ENCODE data around the gene MRPL1.
"Not testable (repeated sequence)": the region's sequence is repeated elsewhere in the genome, so short reads cannot be mapped to it uniquely, and the experiment has no call there.

Gene MRPL1

DNA sequence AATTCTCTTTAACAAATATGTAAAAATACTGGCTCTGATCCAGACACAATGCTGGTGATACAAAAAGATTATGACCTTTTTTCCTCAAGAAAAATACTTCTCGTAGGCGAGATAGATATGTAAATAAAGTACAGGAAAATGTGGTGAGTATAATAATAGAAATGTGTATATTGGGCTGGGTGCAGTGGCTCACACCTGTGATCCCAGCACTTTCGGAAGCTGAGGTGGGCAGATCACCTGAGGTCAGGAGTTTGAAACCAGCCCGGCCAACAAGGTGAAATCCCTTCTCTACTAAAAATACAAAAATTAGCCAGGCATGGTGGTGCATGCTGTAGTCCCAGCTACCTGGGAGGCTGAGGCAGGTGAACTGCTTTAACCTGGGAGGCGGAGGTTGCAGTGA lies 55.0 kb downstream of the MRPL1 start:
- H3K36me3 ChIP-seq (ENCODE audit: control insufficient read depth, insufficient read depth, low read length), result peaks cover 7% of the 10 kb centered on the region; the same call in 1 of the 2 replicates
- no peak overlapping the region for H3K9ac ChIP-seq (ENCODE audit: low read depth, low read length)
- no peak overlapping the region for H3K27ac ChIP-seq (ENCODE audit: low read depth, low read length)
- H3K4me1 ChIP-seq (ENCODE audit: control insufficient read depth, insufficient read depth, low read length), result peaks cover 6% of the 10 kb centered on the region; the same call in 1 of the 2 replicates
- no peaks in the 10 kb centered on the region for H3K27me3 ChIP-seq (ENCODE audit: control insufficient read depth, insufficient read depth, low read length)
- H3K9me3 ChIP-seq (ENCODE audit: control insufficient read depth, insufficient read depth, low read length), result no peaks in the 10 kb centered on the region
- H3K4me3 ChIP-seq (ENCODE audit: low read depth, low read length), result no peak overlapping the region

DNA sequence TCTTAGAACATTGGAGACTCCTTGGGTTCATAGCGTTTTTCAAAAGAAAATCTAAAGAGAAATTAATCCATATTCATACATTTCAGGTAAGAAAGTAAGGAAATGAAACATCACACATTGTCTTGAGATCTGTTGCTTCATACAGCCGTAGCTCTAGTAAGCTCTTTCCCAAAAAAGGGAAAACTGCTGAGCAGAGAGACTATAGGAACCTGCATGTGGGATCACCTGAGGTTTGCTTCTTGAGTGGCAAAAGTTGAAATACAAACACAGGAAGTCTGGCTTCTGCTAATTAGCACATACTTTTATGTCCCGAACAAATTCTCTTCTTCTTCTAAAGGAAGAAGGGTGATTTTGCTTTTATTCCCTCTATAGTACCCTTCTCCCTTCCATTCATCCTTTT lies 57.7 kb downstream of the MRPL1 start:
- no peak overlapping the region for H3K4me3 ChIP-seq (ENCODE audit: low read depth, low read length)
- H3K9me3 ChIP-seq (ENCODE audit: control insufficient read depth, insufficient read depth, low read length), result no peaks in the 10 kb centered on the region
- H3K27ac ChIP-seq (ENCODE audit: low read depth, low read length), result no peak overlapping the region
- H3K36me3 ChIP-seq (ENCODE audit: control insufficient read depth, insufficient read depth, low read length), result peaks cover 4% of the 10 kb centered on the region; the same call in 1 of the 2 replicates
- peaks cover 6% of the 10 kb centered on the region; the same call in 1 of the 2 replicates for H3K4me1 ChIP-seq (ENCODE audit: control insufficient read depth, insufficient read depth, low read length)
- H3K9ac ChIP-seq (ENCODE audit: low read depth, low read length), result no peak overlapping the region
- no peaks in the 10 kb centered on the region for H3K27me3 ChIP-seq (ENCODE audit: control insufficient read depth, insufficient read depth, low read length)

DNA sequence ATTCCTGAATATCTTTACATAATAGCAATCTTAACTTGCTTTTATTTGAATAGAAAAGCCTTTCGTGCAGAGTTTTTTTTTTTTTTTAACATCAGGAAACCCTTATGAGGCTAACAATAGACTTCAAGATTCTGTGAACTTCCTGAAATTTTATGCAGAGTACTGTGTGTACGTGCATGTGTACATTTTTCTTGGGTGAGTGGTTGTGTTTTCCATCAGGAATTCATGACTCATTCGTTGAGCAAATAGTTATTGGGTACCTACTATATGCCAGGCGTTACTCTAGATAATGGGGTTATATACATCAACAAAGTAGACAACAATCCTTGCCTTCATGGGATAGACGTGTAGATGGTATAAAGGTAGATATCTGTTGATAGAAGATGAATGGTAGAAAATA lies 59.1 kb downstream of the MRPL1 start:
- H3K27me3 ChIP-seq (ENCODE audit: control insufficient read depth, insufficient read depth, low read length), result no peaks in the 10 kb centered on the region
- H3K4me1 ChIP-seq (ENCODE audit: control insufficient read depth, insufficient read depth, low read length), result peaks cover 6% of the 10 kb centered on the region; the same call in 1 of the 2 replicates
- no peak overlapping the region for H3K4me3 ChIP-seq (ENCODE audit: low read depth, low read length)
- H3K9ac ChIP-seq (ENCODE audit: low read depth, low read length), result no peak overlapping the region
- H3K36me3 ChIP-seq (ENCODE audit: control insufficient read depth, insufficient read depth, low read length), result peaks cover 1% of the 10 kb centered on the region; the same call in 1 of the 2 replicates
- H3K27ac ChIP-seq (ENCODE audit: low read depth, low read length), result no peak overlapping the region
- H3K9me3 ChIP-seq (ENCODE audit: control insufficient read depth, insufficient read depth, low read length), result no peaks in the 10 kb centered on the region

DNA sequence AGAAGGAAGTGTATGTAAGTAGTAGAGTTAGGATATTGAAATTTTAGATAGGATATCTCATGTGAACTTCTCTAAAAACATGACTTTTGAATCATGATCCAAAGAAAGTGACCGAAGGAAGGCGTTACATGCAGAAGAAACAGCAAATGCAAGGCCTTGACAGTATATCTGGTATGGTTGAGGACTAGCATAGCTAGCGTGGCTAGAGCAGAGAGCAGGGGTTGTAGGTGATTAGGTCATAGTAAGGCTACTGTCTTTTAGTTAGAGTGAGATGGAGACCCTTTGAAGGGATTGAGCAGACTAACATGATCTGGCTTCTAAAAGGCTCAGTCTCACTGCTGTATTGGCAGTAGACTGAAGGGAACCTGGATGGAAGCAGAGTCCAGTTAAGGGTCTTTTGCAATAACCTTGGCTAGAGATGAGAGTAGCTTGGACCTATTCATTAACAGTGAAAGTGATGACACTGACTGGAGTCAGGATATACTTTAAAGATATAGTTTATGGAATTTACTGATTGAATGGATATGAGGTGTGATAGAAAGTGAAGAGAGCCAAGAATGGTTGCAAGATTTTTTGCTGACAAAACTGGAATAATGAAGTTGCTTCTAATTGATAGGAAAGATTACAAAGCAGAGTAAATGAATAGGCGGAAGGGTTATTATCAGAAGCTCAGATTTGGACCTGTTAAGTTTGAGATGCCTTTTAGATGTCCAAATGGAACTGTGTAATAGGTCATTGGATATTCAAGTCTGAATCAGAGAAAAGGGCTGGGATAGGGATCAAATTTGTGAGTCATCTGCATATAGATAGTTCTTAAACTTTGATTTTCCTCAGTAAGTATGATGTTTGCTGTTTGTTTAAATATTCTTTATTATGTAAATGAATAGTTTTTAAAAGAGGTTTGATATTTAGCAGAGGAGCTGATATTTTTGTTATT lies 59.8 kb downstream of the MRPL1 start:
- no peak overlapping the region for H3K27ac ChIP-seq (ENCODE audit: low read depth, low read length)
- H3K4me1 ChIP-seq (ENCODE audit: control insufficient read depth, insufficient read depth, low read length), result peaks cover 6% of the 10 kb centered on the region; the same call in 1 of the 2 replicates
- no peaks in the 10 kb centered on the region for H3K9me3 ChIP-seq (ENCODE audit: control insufficient read depth, insufficient read depth, low read length)
- H3K27me3 ChIP-seq (ENCODE audit: control insufficient read depth, insufficient read depth, low read length), result no peaks in the 10 kb centered on the region
- no peaks in the 10 kb centered on the region for H3K36me3 ChIP-seq (ENCODE audit: control insufficient read depth, insufficient read depth, low read length)
- no peak overlapping the region for H3K9ac ChIP-seq (ENCODE audit: low read depth, low read length)
- no peak overlapping the region for H3K4me3 ChIP-seq (ENCODE audit: low read depth, low read length)

DNA sequence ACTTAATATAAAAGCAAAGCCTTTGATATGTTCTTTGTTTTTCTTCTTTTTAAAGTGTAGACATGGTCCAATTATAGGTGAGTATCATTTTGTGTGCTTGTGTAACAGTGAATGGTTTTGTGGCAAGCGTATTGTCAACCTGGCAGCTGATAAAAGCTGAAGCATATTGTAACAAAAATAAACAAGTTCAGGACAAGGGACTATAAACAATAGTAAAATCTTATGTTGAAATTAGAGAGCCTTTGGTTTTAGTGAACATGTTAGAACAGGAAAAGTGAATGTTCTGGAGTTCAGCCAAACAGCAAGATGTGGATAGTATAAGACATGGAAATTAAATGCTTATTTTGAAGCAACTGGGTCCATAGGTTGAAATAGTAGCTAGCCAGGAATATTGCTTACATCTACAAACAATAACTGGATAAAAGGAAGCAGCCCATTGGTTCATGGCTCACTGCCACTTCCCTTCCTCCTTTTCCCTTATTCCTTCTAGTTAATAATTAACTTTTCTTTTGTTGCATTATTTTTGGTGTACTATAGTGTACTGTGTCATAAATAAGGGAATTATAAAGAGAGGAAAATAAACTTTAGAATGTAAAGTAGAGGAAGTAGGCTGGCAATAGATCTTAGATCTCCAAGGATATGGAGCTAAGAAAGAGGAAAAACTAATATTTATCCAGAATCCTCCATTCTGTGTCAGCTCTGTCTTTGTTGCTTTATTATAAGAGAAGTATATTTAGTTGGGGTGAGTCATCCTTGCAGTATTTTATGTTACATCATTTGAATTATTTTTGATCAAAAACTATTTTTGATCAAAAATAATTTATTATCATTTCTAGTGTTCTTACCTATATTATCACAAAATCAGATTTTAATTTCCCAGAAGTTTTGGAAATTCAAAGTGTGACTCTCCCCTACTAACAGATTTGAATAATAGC lies 65.6 kb downstream of the MRPL1 start:
- no peak overlapping the region for H3K27ac ChIP-seq (ENCODE audit: low read depth, low read length)
- H3K9me3 ChIP-seq (ENCODE audit: control insufficient read depth, insufficient read depth, low read length), result no peaks in the 10 kb centered on the region
- no peaks in the 10 kb centered on the region for H3K27me3 ChIP-seq (ENCODE audit: control insufficient read depth, insufficient read depth, low read length)

DNA sequence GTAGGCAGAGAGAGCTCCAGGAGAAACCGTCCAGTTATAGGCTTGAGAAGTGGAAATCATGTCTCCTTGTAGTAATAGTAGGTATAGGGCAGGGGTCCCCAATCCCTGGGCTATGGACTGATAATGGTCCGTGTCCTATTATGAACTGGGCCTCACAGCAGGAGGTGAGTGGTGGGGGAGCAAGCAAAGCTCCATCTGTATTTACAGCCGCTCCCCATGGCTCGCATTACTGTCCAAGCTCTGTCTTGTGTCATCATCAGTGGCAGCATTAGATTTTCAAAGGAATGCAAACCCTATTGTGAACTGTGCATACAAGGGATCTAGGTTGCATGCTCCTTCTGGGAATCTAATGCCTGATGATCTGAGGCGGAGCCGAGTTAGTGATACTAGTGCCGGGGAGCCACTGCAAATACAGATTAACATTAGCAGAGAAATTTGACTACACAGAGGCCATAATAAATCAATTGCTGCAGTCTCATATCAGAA lies 67.6 kb downstream of the MRPL1 start:
- H3K27ac ChIP-seq (ENCODE audit: low read depth, low read length), result no peak overlapping the region
- H3K27me3 ChIP-seq (ENCODE audit: control insufficient read depth, insufficient read depth, low read length), result no peaks in the 10 kb centered on the region
- H3K9ac ChIP-seq (ENCODE audit: low read depth, low read length), result no peak overlapping the region
- H3K4me3 ChIP-seq (ENCODE audit: low read depth, low read length), result no peak overlapping the region
- peaks cover 7% of the 10 kb centered on the region; the same call in 1 of the 2 replicates for H3K36me3 ChIP-seq (ENCODE audit: control insufficient read depth, insufficient read depth, low read length)
- no peaks in the 10 kb centered on the region for H3K4me1 ChIP-seq (ENCODE audit: control insufficient read depth, insufficient read depth, low read length)
- H3K9me3 ChIP-seq (ENCODE audit: control insufficient read depth, insufficient read depth, low read length), result no peaks in the 10 kb centered on the region

More for the DNA sequence above, 65.6 kb downstream of the MRPL1 start:
- no peak overlapping the region for H3K9ac ChIP-seq (ENCODE audit: low read depth, low read length)
- no peak overlapping the region for H3K4me3 ChIP-seq (ENCODE audit: low read depth, low read length)
- no peaks in the 10 kb centered on the region for H3K4me1 ChIP-seq (ENCODE audit: control insufficient read depth, insufficient read depth, low read length)
- H3K36me3 ChIP-seq (ENCODE audit: control insufficient read depth, insufficient read depth, low read length), result peaks cover 7% of the 10 kb centered on the region; the same call in 1 of the 2 replicates

DNA sequence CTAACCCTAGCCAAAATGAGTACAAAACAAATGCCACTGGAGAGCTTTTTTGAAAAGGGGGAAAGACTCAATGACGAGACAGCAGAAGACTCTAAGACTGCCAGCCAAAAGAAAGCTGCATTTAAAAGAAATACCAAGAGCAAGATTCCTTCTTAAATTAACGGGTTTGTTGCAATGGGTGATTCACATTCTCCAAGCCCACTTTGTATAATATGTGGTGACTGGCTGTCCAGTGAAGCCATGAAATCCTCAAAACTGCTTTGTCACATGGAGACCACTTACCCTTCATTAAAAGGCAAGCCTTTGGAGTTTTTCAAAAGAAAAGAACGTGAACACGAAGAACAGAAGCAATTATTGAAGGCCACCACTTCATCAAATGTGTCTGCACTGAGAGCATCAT lies 68.2 kb downstream of the MRPL1 start:
- Histone ChIP-seq H3K4me3 (ENCODE audit: low read depth, low read length) (no peak overlapping the region), H3K27ac (ENCODE audit: low read depth, low read length) (no peak overlapping the region), H3K9me3 (ENCODE audit: control insufficient read depth, insufficient read depth, low read length) (no peaks in the 10 kb centered on the region), H3K4me1 (ENCODE audit: control insufficient read depth, insufficient read depth, low read length) (no peaks in the 10 kb centered on the region), H3K36me3 (ENCODE audit: control insufficient read depth, insufficient read depth, low read length) (peaks cover 7% of the 10 kb centered on the region; the same call in 1 of the 2 replicates), H3K27me3 (ENCODE audit: control insufficient read depth, insufficient read depth, low read length) (no peaks in the 10 kb centered on the region), H3K9ac (ENCODE audit: low read depth, low read length) (no peak overlapping the region)

DNA sequence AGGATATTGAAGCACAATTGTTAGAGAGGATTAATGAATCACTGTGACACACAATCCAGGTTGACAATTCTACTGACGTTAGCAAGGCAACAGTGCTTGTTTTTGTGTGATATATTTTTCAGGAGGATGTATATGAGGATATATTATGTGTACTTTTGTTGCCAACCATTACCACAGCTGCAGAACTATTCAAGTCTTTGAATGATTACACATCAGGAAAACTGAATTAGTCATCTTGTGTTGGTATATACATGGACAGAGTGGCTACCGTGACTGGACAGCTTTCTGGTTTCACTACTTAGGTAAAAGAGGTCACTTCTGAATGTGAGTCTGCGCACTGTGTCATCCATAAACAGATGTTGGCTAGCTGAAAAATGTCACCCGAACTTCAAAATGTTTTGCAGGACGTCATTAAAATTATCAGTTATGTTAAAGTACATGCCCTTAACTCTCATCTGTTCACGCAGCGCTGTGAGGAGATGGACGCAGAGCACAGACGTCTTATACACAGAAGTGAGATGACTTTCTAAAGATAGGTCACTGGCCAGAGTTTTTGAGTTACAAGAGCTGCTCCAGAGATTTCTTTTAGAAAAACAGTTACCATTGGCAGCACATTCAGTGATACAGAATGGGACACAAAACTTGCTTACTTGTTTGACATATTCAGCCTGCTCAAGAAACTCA lies 69.0 kb downstream of the MRPL1 start:
- Histone ChIP-seq H3K27ac (ENCODE audit: low read depth, low read length) (no peak overlapping the region), H3K4me1 (ENCODE audit: control insufficient read depth, insufficient read depth, low read length) (no peaks in the 10 kb centered on the region), H3K9ac (ENCODE audit: low read depth, low read length) (no peak overlapping the region), H3K4me3 (ENCODE audit: low read depth, low read length) (no peak overlapping the region), H3K36me3 (ENCODE audit: control insufficient read depth, insufficient read depth, low read length) (peaks cover 7% of the 10 kb centered on the region; the same call in 1 of the 2 replicates), H3K27me3 (ENCODE audit: control insufficient read depth, insufficient read depth, low read length) (no peaks in the 10 kb centered on the region), H3K9me3 (ENCODE audit: control insufficient read depth, insufficient read depth, low read length) (no peaks in the 10 kb centered on the region)

DNA sequence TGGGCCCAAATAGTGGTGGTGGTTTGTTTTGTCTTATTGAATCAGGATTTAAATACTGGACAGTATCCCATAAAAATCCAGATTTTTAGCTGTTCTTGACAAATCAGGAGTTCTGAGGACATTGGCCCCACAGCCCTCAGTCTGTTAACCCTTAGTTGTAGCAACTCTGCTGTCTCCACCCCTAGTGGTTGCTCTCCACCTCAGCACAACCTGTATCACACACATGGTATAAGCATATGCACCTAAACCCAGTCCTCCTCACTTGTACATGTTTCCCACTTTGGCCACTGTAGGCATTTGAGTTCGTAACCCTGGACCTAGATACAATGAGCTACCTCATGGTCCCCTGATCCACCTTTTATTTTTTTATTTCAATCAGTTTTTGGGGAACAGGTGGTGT lies 75.9 kb downstream of the MRPL1 start:
- H3K4me3 ChIP-seq (ENCODE audit: low read depth, low read length), result no peak overlapping the region
- H3K27me3 ChIP-seq (ENCODE audit: control insufficient read depth, insufficient read depth, low read length), result no peaks in the 10 kb centered on the region
- H3K9ac ChIP-seq (ENCODE audit: low read depth, low read length), result no peak overlapping the region
- no peak overlapping the region for H3K27ac ChIP-seq (ENCODE audit: low read depth, low read length)
- no peaks in the 10 kb centered on the region for H3K4me1 ChIP-seq (ENCODE audit: control insufficient read depth, insufficient read depth, low read length)
- H3K36me3 ChIP-seq (ENCODE audit: control insufficient read depth, insufficient read depth, low read length), result no peaks in the 10 kb centered on the region
- no peaks in the 10 kb centered on the region for H3K9me3 ChIP-seq (ENCODE audit: control insufficient read depth, insufficient read depth, low read length)

DNA sequence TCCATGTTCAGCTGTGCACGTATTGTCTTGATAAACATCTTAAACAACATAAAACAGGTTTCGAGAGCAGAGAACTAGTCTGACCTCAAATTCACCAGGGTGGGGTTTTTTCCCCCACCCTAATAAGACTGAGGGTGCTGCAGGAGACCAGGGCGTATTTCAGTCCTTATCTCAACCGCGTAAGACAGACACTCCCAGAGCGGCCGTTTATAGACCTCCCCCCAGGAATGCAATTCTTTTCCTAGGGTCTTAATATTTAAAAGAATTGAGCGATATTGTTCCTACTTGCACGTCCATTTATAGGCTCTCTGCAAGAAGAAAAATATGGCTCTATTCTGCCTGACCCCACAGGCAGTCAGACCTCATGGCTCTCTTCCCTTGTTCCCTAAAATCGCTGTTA lies 83.3 kb downstream of the MRPL1 start:
- H3K4me1 ChIP-seq (ENCODE audit: control insufficient read depth, insufficient read depth, low read length); H3K9ac ChIP-seq (ENCODE audit: low read depth, low read length); H3K27ac ChIP-seq (ENCODE audit: low read depth, low read length); H3K27me3 ChIP-seq (ENCODE audit: control insufficient read depth, insufficient read depth, low read length); H3K9me3 ChIP-seq (ENCODE audit: control insufficient read depth, insufficient read depth, low read length); H3K4me3 ChIP-seq (ENCODE audit: low read depth, low read length): not testable (repeated sequence)
- H3K36me3 ChIP-seq (ENCODE audit: control insufficient read depth, insufficient read depth, low read length), result peaks cover 11% of the 10 kb centered on the region; the same call in 1 of the 2 replicates

All from HUES48 (cell line).